Lower leg skin (tissue), 4 donors: ENCODE measurements around the gene TBPL1. TPM values are rescaled to one million over a fixed set of nuclear protein-coding genes. Genes with fewer than 3 reads are reported as not detected.

Experiments used
- DNase-seq, 2 donors: peaks; one replicate each; pipeline ENCODE4 v3.0.0-alpha.2; 2019; ENCODE audit warnings: low spot score in 2 of 2
- H3K4me3 ChIP-seq: fragments of 200-600 bp; sonication (generic); 2 replicates; pipeline ENCODE4 v1.5.1; 2017; ENCODE audit warnings: mild to moderate bottlenecking, low read depth; ENCODE audit not compliant: poor library complexity, severe bottlenecking
- CTCF ChIP-seq, 3 donors: fragments of 450-650 bp; IDR thresholded peaks; one replicate each; pipeline ENCODE4 v1.5.1; 2016; ENCODE audit warnings: antibody characterized with exemption in 3 of 3, mild to moderate bottlenecking in 3 of 3, moderate library complexity in 2 of 3
- POLR2A ChIP-seq, 2 donors: fragments of 450-650 bp; IDR thresholded peaks; one replicate each; pipeline ENCODE4 v1.6.1; 2016 to 2017; ENCODE audit warnings: antibody characterized with exemption in 2 of 2, mild to moderate bottlenecking in 1 of 2, moderate library complexity in 1 of 2
- WGBS, 2 donors: methylation state at CpG; one replicate each; pipeline ENCODE4 v1.1.5; 2018; 5-methylcytosine and 5-hydroxymethylcytosine counted together
- intact Hi-C: fragments of 100-400 bp; cut with DNase I; formaldehyde crosslinking; loops from one replicate; pipeline ENCODE4 v1.15.0; 2023; ENCODE audit warnings: low total_unique reads
- total RNA-seq, 4 donors: library from RNA; depleted of rRNA; stranded (reverse); fragments of >200 nt; gene quantifications; one replicate each; pipeline ENCODE4 v1.1.0, GENCODE V29; 2016

Gene TBPL1
- total RNA-seq, 4 donors from 2014 or later: 12.6 to 27.7 (median 23.4) TPM

DNA sequence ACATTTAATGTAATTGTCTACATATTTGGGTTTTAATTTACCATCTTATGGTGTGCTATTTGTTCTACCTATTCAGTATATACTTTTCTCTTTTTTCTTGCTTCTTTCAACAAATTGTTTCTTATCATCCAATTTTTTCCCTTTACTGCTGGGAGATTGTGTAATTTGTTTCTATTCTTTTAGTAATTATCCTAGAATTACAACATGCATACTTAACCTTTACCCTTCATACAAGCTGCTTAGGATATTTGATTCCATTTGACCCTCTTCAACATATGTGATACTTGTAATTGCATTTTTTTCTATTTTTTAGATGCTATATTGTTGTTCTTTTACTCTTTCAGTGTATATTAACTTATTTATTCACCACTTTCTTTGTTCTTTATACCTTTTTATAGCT lies 15.1 kb upstream of the TBPL1 start:
- intact Hi-C loops: no loop called here
- H3K4me3 ChIP-seq: no peak overlapping the region
- DNase-seq: no peak
- no peak for TF ChIP-seq CTCF (IDR thresholded peaks at IDR 0.05)

DNA sequence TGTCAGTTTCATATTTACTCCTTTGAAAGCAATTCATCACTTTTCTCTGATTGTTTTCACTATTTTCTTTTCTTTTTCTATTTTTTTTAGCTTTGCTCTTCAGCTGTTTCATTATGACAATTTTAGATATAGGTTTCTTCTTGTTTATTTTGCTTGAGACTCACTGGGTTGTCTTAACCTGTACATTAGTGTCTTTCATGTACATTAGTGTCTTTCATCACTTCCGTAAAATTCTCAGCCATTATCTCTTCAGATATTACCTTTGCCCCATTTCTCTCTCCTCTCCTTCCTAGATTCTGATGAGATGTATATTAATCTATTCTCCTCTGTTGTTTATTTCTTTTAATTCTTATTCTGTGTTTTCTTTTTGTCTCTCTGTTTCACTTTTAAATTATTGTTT lies 14.5 kb upstream of the TBPL1 start:
- TF ChIP-seq CTCF (IDR thresholded peaks at IDR 0.05): no peak
- no peak for TF ChIP-seq POLR2A (IDR thresholded peaks at IDR 0.05)
- no peak overlapping the region for H3K4me3 ChIP-seq
- DNase-seq: no peak
- 94 to 95% methylated on average over 1 of the region's 1 CpG for WGBS, 2 donors
- intact Hi-C loops: no loop called here

DNA sequence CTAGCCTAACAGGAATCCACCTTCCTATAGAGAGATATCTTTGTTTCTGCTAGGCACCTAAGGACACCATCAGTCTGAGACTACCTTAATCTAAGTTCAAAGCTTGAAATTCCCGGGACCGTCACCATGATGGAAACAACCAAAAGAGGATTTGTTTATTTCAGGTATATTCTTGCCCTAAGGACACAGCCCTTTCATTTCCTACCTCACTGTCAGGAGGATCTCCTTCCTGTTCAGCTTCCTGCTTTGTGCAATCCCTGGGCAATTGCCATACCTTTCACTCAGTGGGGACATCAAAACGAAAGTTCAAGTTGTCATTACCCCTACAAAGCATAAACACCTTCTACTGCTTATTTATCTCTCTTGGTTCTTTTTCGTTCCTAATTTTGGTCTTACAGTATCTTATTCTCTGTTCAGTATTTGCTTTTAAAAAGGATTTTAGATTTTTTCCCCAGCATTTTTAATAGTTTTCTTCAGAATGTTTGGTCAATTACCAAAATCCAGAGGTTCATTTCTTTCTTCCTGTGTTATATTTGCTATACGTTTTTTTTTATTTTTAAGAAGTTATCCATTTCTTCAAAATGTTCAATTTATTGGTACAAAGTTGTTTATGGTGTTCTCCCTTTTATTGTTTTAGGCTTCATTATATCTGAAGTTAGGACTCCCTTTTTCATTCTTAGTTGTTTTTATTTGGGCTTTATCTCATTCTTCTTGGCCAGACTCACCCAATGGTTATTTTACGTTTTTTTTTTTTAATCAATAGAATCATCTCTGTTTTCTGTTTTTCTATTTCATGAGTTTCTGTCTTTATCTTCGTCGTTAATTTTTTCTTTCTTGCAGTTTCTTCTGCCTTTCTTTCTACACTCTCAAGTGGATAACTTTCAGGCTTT lies 13.0 kb upstream of the TBPL1 start:
- intact Hi-C loops: no loop called here
- TF ChIP-seq CTCF (IDR thresholded peaks at IDR 0.05): no peak
- no peak for TF ChIP-seq POLR2A (IDR thresholded peaks at IDR 0.05)
- no peak for DNase-seq
- no peak overlapping the region for H3K4me3 ChIP-seq
- WGBS, 2 donors: 67 to 72% methylated on average over 8 of the region's 8 CpGs

GRCh38 chr6:133945158-133945557 lies 7.9 kb upstream of the TBPL1 start:
- no peak for DNase-seq
- H3K4me3 ChIP-seq: no peak overlapping the region
- TF ChIP-seq POLR2A (IDR thresholded peaks at IDR 0.05): no peak
- TF ChIP-seq CTCF (IDR thresholded peaks at IDR 0.05): no peak
- intact Hi-C loops: no loop called here
- 73 to 85% methylated on average over 3 of the region's 3 CpGs for WGBS, 2 donors

DNA sequence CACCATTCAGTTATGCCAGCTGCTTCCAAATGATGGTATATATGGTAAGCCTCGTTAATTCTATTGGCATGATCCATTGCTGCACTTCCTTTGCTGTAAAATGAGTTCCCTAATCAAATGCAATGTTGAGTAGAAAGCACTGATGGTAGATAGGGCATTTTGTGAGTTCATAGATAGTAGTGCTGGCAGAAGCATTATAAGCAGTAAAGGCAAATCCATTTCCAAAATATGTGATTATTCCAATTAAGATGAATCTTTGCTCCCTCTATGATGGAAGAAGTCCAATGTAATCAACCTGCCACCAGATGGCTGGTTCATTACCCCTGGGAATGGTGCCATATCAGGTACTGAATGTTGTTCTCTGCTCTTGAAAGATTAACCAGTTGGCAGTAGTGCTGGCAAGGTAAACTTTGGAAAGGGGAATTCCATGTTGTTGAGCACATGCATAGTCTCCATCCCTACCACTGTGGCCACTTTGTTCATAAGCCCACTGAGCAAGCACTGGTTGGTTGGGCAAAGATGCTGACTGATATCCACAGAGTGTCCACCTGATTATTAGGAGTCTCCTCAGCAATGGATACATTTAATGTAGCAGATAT lies 5.6 kb upstream of the TBPL1 start:
- no peak for DNase-seq
- TF ChIP-seq CTCF (IDR thresholded peaks at IDR 0.05) (no peak), POLR2A (IDR thresholded peaks at IDR 0.05) (no peak)
- 45 to 57% methylated on average over 1 of the region's 1 CpG for WGBS, 2 donors
- intact Hi-C loops: no loop called here
- no peak overlapping the region for H3K4me3 ChIP-seq
